ENCODE data around the gene CMTM8. TPM values are rescaled to one million over a fixed set of nuclear protein-coding genes. Genes with fewer than 3 reads are reported as not detected.
A peak's percentile ranks its signal among the peaks of the same experiment; 100 is the strongest.

Gene CMTM8
- total RNA-seq, 1 experiment from 2014 or later: 9.0 TPM

DNA sequence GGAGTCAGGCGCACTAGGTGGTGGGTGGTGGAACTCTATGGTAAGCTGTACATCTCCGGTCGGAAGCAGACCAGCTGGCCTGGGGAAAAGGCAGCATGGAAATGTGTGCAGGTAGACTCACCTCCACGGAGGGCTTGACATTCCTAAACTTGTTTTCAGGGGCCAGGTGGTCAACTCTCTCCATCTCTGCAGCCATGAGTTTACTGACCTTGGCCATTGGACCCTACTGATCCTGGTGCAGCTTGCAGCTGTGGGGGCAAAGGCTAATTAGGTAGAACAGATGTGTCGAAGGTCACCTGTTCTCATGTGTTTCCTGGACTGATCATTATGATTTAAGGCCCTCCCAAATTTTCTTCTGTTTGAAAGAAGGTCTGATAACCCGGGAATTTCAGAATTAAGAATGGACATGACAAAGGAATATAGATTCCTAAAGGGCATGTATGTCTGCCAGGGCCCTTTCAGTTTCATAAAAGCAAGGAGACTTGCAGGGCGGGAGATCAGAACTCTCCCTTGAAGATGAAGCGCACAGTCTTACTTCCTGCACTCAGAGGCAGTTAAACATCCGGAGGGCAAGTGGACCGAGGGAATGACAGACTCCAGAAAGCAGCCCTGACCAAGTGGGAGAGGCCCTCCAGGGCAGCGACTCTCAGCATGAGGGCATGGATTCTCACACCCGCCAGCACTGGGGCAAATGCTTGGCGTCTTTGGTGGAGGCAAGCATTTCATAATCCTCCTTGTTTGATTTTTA is 97.1 kb downstream of the CMTM8 start (continued):
- TF ChIP-seq, protein P1, sequence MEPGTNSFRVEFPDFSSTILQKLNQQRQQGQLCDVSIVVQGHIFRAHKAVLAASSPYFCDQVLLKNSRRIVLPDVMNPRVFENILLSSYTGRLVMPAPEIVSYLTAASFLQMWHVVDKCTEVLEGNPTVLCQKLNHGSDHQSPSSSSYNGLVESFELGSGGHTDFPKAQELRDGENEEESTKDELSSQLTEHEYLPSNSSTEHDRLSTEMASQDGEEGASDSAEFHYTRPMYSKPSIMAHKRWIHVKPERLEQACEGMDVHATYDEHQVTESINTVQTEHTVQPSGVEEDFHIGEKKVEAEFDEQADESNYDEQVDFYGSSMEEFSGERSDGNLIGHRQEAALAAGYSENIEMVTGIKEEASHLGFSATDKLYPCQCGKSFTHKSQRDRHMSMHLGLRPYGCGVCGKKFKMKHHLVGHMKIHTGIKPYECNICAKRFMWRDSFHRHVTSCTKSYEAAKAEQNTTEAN (CRISPR knock-in tag; IDR thresholded peaks at IDR 0.05): no peak
- no peak for TF ChIP-seq SOX15 (CRISPR knock-in tag; IDR thresholded peaks at IDR 0.05)

DNA sequence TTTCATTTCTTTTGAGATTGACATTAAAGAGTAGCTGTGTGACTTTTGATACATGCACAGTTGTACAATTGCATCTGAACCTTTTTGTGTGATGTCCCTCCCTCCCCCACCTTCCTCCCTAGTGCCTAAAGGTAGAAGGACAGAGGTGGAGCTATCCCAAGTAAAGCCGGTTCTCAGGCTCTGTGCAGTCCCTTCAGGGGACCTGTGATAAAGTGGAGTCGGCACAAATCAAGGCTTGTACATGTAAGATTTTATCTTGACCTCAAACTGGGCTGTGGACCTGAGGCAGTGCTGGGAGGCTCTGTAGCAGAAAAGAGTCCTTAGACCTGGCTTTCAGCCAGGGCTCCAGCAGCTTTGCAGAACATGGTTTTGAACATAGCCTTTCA is 97.6 kb downstream of the CMTM8 start:
- Mint-ChIP-seq H3K9me3 (no peaks in the 10 kb centered on the region), H3K36me3 (no peaks in the 10 kb centered on the region), H3K4me3 (no peak overlapping the region), H3K27me3 (ENCODE audit: low read depth) (no peaks in the 10 kb centered on the region), H3K4me1 (peaks cover 28% of the 10 kb centered on the region), H3K27ac (no peak overlapping the region)
- no peak for TF ChIP-seq ELF4 (CRISPR knock-in tag; IDR thresholded peaks at IDR 0.05; ENCODE audit: low read depth)
- no peak for TF ChIP-seq CREM (CRISPR knock-in tag; IDR thresholded peaks at IDR 0.05)
- ChIA-PET POLR2A (no interaction called here), CTCF (interaction anchor here (1.2 to 1.8 kb wide), 4 partner anchors 26 to 161 kb away, joined by 3 to 5 read pairs (median 4); no protein-coding TSS in a partner anchor)
- DNase-seq (ENCODE audit: low spot score) (no peak), ATAC-seq (no peak)

DNA sequence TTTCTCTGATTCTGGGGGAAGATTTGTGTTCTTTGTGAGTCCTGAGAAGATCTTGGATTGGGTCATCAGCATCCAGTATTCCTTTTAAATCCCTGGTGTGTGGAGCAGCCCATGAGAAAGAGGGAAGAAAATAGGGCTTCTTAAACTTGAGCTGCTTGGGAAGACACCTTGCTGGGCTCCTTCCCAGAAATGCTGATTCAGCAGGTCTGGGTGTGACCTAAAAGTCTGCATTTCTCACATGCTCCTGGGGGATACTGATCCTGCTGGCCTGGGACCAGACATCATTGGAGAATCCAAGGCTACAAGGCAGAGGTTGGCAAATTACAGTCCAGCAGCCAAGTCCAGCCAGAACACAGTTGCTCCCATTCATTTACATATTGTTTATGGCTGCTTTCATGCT is 99.0 kb downstream of the CMTM8 start:
- ChIA-PET CTCF (interaction anchor here (1.0 to 1.9 kb wide), 5 partner anchors 10 to 162 kb away, joined by 3 to 5 read pairs (median 4); no protein-coding TSS in a partner anchor), POLR2A (no interaction called here)
- H3K27ac Mint-ChIP-seq: no peak overlapping the region
- no peak overlapping the region for H3K4me3 Mint-ChIP-seq
- no peak for DNase-seq (ENCODE audit: low spot score)
- H3K36me3 Mint-ChIP-seq: no peaks in the 10 kb centered on the region
- H3K9me3 Mint-ChIP-seq: no peaks in the 10 kb centered on the region
- no peak for TF ChIP-seq TEAD4 (CRISPR knock-in tag; IDR thresholded peaks at IDR 0.05)
- TF ChIP-seq, protein P2, sequence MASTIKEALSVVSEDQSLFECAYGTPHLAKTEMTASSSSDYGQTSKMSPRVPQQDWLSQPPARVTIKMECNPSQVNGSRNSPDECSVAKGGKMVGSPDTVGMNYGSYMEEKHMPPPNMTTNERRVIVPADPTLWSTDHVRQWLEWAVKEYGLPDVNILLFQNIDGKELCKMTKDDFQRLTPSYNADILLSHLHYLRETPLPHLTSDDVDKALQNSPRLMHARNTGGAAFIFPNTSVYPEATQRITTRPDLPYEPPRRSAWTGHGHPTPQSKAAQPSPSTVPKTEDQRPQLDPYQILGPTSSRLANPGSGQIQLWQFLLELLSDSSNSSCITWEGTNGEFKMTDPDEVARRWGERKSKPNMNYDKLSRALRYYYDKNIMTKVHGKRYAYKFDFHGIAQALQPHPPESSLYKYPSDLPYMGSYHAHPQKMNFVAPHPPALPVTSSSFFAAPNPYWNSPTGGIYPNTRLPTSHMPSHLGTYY (CRISPR knock-in tag; IDR thresholded peaks at IDR 0.05): no peak
- no peak for TF ChIP-seq NFYB (CRISPR knock-in tag; conservative IDR thresholded peaks at IDR 0.05; ENCODE audit: low read depth)
- TF ChIP-seq, protein P3, sequence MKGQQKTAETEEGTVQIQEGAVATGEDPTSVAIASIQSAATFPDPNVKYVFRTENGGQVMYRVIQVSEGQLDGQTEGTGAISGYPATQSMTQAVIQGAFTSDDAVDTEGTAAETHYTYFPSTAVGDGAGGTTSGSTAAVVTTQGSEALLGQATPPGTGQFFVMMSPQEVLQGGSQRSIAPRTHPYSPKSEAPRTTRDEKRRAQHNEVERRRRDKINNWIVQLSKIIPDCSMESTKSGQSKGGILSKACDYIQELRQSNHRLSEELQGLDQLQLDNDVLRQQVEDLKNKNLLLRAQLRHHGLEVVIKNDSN (CRISPR knock-in tag; IDR thresholded peaks at IDR 0.05): no peak
- TF ChIP-seq FOXP1 (CRISPR knock-in tag; IDR thresholded peaks at IDR 0.05; ENCODE audit: borderline replicate concordance): no peak
- no peak for TF ChIP-seq CREB1 (CRISPR knock-in tag; IDR thresholded peaks at IDR 0.05)
- no peak for ATAC-seq
- H3K27me3 Mint-ChIP-seq (ENCODE audit: low read depth): no peaks in the 10 kb centered on the region
- H3K4me1 Mint-ChIP-seq: peaks cover 23% of the 10 kb centered on the region

DNA sequence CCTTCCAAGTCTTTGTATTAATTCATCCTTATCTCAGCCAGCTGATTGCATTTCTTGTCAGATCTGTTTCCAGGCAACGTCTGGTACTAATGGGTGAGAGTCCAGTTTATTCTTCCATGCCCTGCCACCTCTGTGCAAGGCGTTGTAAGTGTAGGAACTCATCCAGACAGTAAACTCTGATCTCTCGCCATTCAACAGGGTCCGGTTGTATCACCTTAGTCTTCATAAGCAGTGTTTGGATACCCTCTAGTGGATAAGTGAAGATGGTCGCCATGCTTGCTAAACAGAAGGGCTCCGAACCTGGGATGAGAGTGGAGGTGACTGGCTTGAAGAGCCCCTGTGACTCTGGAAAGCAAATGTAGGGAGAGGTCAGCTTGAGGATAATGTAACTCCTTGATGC is 101.6 kb downstream of the CMTM8 start:
- DNase-seq (ENCODE audit: low spot score) (peak; percentile 21), ATAC-seq (peak; percentile 92)
- Mint-ChIP-seq H3K27ac (no peak overlapping the region), H3K9me3 (no peaks in the 10 kb centered on the region), H3K36me3 (no peaks in the 10 kb centered on the region), H3K4me3 (no peak overlapping the region), H3K27me3 (ENCODE audit: low read depth) (no peaks in the 10 kb centered on the region), H3K4me1 (peaks cover 15% of the 10 kb centered on the region)
- no peak for TF ChIP-seq ELF4 (CRISPR knock-in tag; IDR thresholded peaks at IDR 0.05; ENCODE audit: low read depth)
- no peak for TF ChIP-seq ZNF671 (CRISPR knock-in tag; IDR thresholded peaks at IDR 0.05)
- no peak for TF ChIP-seq ZSCAN18 (CRISPR knock-in tag; IDR thresholded peaks at IDR 0.05)
- no peak for TF ChIP-seq ARID4B (CRISPR knock-in tag; IDR thresholded peaks at IDR 0.05; ENCODE audit: borderline replicate concordance)
- no peak for TF ChIP-seq MXD4 (CRISPR knock-in tag; IDR thresholded peaks at IDR 0.05; ENCODE audit: borderline replicate concordance)
- TF ChIP-seq GABPB1 (CRISPR knock-in tag; IDR thresholded peaks at IDR 0.05): no peak
- TF ChIP-seq, protein P4, sequence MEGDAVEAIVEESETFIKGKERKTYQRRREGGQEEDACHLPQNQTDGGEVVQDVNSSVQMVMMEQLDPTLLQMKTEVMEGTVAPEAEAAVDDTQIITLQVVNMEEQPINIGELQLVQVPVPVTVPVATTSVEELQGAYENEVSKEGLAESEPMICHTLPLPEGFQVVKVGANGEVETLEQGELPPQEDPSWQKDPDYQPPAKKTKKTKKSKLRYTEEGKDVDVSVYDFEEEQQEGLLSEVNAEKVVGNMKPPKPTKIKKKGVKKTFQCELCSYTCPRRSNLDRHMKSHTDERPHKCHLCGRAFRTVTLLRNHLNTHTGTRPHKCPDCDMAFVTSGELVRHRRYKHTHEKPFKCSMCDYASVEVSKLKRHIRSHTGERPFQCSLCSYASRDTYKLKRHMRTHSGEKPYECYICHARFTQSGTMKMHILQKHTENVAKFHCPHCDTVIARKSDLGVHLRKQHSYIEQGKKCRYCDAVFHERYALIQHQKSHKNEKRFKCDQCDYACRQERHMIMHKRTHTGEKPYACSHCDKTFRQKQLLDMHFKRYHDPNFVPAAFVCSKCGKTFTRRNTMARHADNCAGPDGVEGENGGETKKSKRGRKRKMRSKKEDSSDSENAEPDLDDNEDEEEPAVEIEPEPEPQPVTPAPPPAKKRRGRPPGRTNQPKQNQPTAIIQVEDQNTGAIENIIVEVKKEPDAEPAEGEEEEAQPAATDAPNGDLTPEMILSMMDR (IDR thresholded peaks at IDR 0.05): 0 out of 2 replicates have a peak, but pooled peaks have one; percentile 21
- no peak for TF ChIP-seq ZNF263 (CRISPR knock-in tag; IDR thresholded peaks at IDR 0.05; ENCODE audit: low read depth)
- ChIA-PET CTCF (no interaction called here), POLR2A (no interaction called here)
